K562 (cell line): Measurements from ENCODE around the gene FNDC1. TPM values are rescaled to one million over a fixed set of nuclear protein-coding genes. Genes with fewer than 3 reads are reported as not detected.

Experiments used
- ATAC-seq: fragments of 200-7000 bp; cut with Tn5 transposase; 3 replicates; pipeline ENCODE4 v1.9.1; 2020; ENCODE audit warnings: moderate library complexity
- BruUV-seq: library from RNA; stranded (reverse); fragments of 400-500 nt; replicated peaks from 2 replicates; lab custom pipeline; 2021; lab: Mats Ljungman, UMichigan
- CTCF ChIA-PET: fragments of 300-600 bp; formaldehyde crosslinking; extraction: SDS; loops from one replicate; lab custom pipeline; 2021; ENCODE audit warnings: low intra/inter-chr PET ratio; lab: Yijun Ruan, JAX
- POLR2A ChIA-PET: fragments of 300-600, 350-650 bp; sonication (Branson Sonifier 250); formaldehyde crosslinking; extraction: SDS; loops from one replicate; lab custom pipeline; 2021; ENCODE audit warnings: antibody characterized with exemption, inconsistent platforms; lab: Yijun Ruan, JAX
- DNase-seq, 4 experiments: peaks; one replicate each; pipeline versions ENCODE4 v3.0.0 to v3.0.0-alpha.2; 2011 to 2018; ENCODE audit warnings: low spot score in 3 of 4, mixed read lengths in 3 of 4; ENCODE audit errors: extremely low read depth in 1 of 4
- FAIRE-seq: peaks from 2 replicates; lab custom pipeline; 2011; peaks lifted over from hg19 to GRCh38; lab: Jason Lieb, UNC
- H2AFZ ChIP-seq: 2 replicates; pipeline ENCODE4 v1.6.0; 2011; ENCODE audit warnings: low read depth, low read length, control low read depth, inconsistent platforms
- H3K27ac ChIP-seq: fragments of 200-600 bp; 3 replicates; pipeline ENCODE4 v1.8.0; 2011; ENCODE audit warnings: low read depth, mild to moderate bottlenecking, control low read depth, inconsistent platforms, low read length, moderate library complexity, mixed read lengths; ENCODE audit errors: extremely low read depth
- H3K27me3 ChIP-seq, 2 experiments: fragments of 300-600 bp in 1 of 2; 2 replicates in 1 of 2; 3 replicates in 1 of 2; pipeline versions ENCODE4 v1.6.0 to v1.8.0; 2011; ENCODE audit warnings: inconsistent platforms in 2 of 2, low read length in 2 of 2, mild to moderate bottlenecking in 1 of 2, mixed read lengths in 1 of 2, moderate library complexity in 1 of 2; ENCODE audit not compliant: control insufficient read depth in 2 of 2, insufficient read depth in 2 of 2
- H3K36me3 ChIP-seq: fragments of 300-600 bp; 3 replicates; pipeline ENCODE4 v1.8.0; 2011; ENCODE audit warnings: mild to moderate bottlenecking, low read length, inconsistent platforms; ENCODE audit not compliant: control insufficient read depth, insufficient read depth
- H3K4me1 ChIP-seq, 2 experiments: fragments of 200-600 bp in 1 of 2; replicated peaks in 1 of 2; 2 replicates in 1 of 2; 3 replicates in 1 of 2; pipeline versions ENCODE4 v1.5.1 to v1.8.0; 2011; ENCODE audit warnings: inconsistent platforms in 2 of 2, low read length in 2 of 2, mild to moderate bottlenecking in 1 of 2, mixed read lengths in 1 of 2, moderate library complexity in 1 of 2; ENCODE audit not compliant: control insufficient read depth in 2 of 2, insufficient read depth in 2 of 2
- H3K4me2 ChIP-seq: 2 replicates; pipeline ENCODE4 v1.6.1; 2011; ENCODE audit warnings: low read length, control low read depth, inconsistent platforms, mixed read lengths; ENCODE audit not compliant: insufficient read depth
- H3K4me3 ChIP-seq: fragments of 200-600 bp; sonication (generic), shearing (Covaris generic); 2 replicates; pipeline ENCODE4 v1.5.1; 2016; ENCODE audit warnings: control low read depth, inconsistent platforms
- H3K79me2 ChIP-seq: fragments of 200-600 bp; 3 replicates; pipeline ENCODE4 v1.8.0; 2011; ENCODE audit warnings: low read length, inconsistent platforms; ENCODE audit not compliant: control insufficient read depth, insufficient read depth
- H3K9ac ChIP-seq, 2 experiments: 2 replicates each; pipeline versions ENCODE4 v1.6.0 to v1.6.1; 2011; ENCODE audit warnings: low read depth in 2 of 2, low read length in 2 of 2, control low read depth in 1 of 2, inconsistent platforms in 1 of 2, mild to moderate bottlenecking in 1 of 2, mixed read lengths in 1 of 2; ENCODE audit not compliant: insufficient read depth in 1 of 2
- H3K9me1 ChIP-seq: one replicate; pipeline ENCODE4 v1.6.0; 2011; ENCODE audit warnings: inconsistent platforms, mild to moderate bottlenecking, low read length, moderate library complexity; ENCODE audit not compliant: control insufficient read depth, insufficient read depth
- H3K9me3 ChIP-seq: replicated peaks from 2 replicates; pipeline ENCODE4 v1.5.1; 2011; ENCODE audit warnings: low read depth, low read length, inconsistent platforms; ENCODE audit not compliant: control insufficient read depth, insufficient read depth
- H4K20me1 ChIP-seq: replicated peaks from 2 replicates; pipeline ENCODE4 v1.6.1; 2011; ENCODE audit warnings: low read length, inconsistent platforms, mixed read lengths; ENCODE audit not compliant: control insufficient read depth, insufficient read depth
- ARNT ChIP-seq, 2 experiments: fragments of 450-650 bp; IDR thresholded peaks; 2 replicates each; pipeline ENCODE4 v1.6.1; 2016; ENCODE audit warnings: mild to moderate bottlenecking in 1 of 2
- C11orf30 ChIP-seq: fragments of 450-650 bp; IDR thresholded peaks from 2 replicates; pipeline ENCODE4 v1.6.1; 2016; ENCODE audit warnings: low read depth, mild to moderate bottlenecking
- E2F5 ChIP-seq: sonication (generic); formaldehyde crosslinking; IDR thresholded peaks from 2 replicates; pipeline ENCODE4 v1.8.0; 2022; ENCODE audit warnings: mild to moderate bottlenecking, missing genetic modification reagents
- HCFC1 ChIP-seq: IDR thresholded peaks from 2 replicates; pipeline ENCODE4 v1.6.1; 2012; ENCODE audit warnings: low read depth, low read length, improper control_type of control experiment
- HNRNPL ChIP-seq: fragments of 200-400 bp; formaldehyde crosslinking; IDR thresholded peaks from 2 replicates; pipeline ENCODE4 v1.6.1; 2017; ENCODE audit warnings: low read depth, mild to moderate bottlenecking, low read length
- NCOA4 ChIP-seq: fragments of 450-650 bp; IDR thresholded peaks from 2 replicates; pipeline ENCODE4 v1.6.1; 2018; ENCODE audit warnings: mild to moderate bottlenecking; ENCODE audit not compliant: partially characterized antibody
- POLR2AphosphoS5 ChIP-seq: IDR thresholded peaks from 2 replicates; pipeline ENCODE4 v1.6.1; 2011; ENCODE audit warnings: mild to moderate bottlenecking, low read depth, low read length, moderate library complexity; ENCODE audit not compliant: control insufficient read depth, insufficient read depth
- RNF219 ChIP-seq: fragments of 250-450 bp; sonication (Bioruptor Pico); IDR thresholded peaks from 2 replicates; pipeline ENCODE4 v1.5.0; 2022; ENCODE audit warnings: mild to moderate bottlenecking
- SAFB2 ChIP-seq: fragments of 200-400 bp; formaldehyde crosslinking; IDR thresholded peaks from 2 replicates; pipeline ENCODE4 v1.6.1; 2018; ENCODE audit warnings: borderline replicate concordance, low read length, low read depth, moderate library complexity; ENCODE audit not compliant: severe bottlenecking
- SMAD4 ChIP-seq: fragments of 250-450 bp; sonication (Bioruptor Pico); conservative IDR thresholded peaks from 2 replicates; pipeline ENCODE4 v1.8.0; 2021; ENCODE audit warnings: inconsistent platforms, mild to moderate bottlenecking, moderate library complexity
- TBL1XR1 ChIP-seq, 2 experiments: IDR thresholded peaks; 2 replicates each; pipeline ENCODE4 v1.6.1; 2012; ENCODE audit warnings: improper control_type of control experiment in 2 of 2, low read length in 2 of 2, mild to moderate bottlenecking in 1 of 2
- ZBTB7A ChIP-seq: IDR thresholded peaks from 2 replicates; pipeline ENCODE4 v1.6.1; 2011; ENCODE audit warnings: low read depth, mild to moderate bottlenecking, low read length, moderate library complexity, borderline replicate concordance; ENCODE audit not compliant: control insufficient read depth
- ZNF12 ChIP-seq: sonication (generic); formaldehyde crosslinking; IDR thresholded peaks from 2 replicates; pipeline ENCODE4 v1.4.0; 2020; ENCODE audit warnings: mild to moderate bottlenecking, missing genetic modification reagents
- ZNF174 ChIP-seq: fragments of 250-450 bp; sonication (Bioruptor Pico); IDR thresholded peaks from 2 replicates; pipeline ENCODE4 v1.4.0; 2020; ENCODE audit warnings: mild to moderate bottlenecking
- ZNF766 ChIP-seq: fragments of 200-800 bp; sonication (Bioruptor generic); conservative IDR thresholded peaks from 2 replicates; pipeline ENCODE4 v1.6.1; 2016; ENCODE audit warnings: missing genetic modification characterization, missing compliant biosample characterization
- ZSCAN29 ChIP-seq: fragments of 450-650 bp; IDR thresholded peaks from 2 replicates; pipeline ENCODE4 v1.6.1; 2017
- WGBS: fragments of 100-300 bp; shearing (Covaris generic); methylation state at CpG from one replicate; pipeline ENCODE4 v1.1.6; 2016; ENCODE audit warnings: low coverage, mixed read lengths; ENCODE audit not compliant: insufficient coverage; ENCODE audit errors: missing lambda C conversion rate; 5-methylcytosine and 5-hydroxymethylcytosine counted together
- in situ Hi-C: fragments of 300-500 bp; cut with MboI; formaldehyde crosslinking; loops from 4 replicates; pipeline ENCODE4 v1.15.0; 2018; ENCODE audit warnings: inconsistent platforms, mixed read lengths
- intact Hi-C: fragments of 100-400 bp; cut with micrococcal nuclease; formaldehyde crosslinking; loops from 2 replicates; pipeline ENCODE4 v1.14.2; 2022
- polyA plus RNA-seq, 8 experiments: library from polyadenylated mRNA; depleted of rRNA in 4 of 8; stranded (reverse) in 5 of 8; unstranded in 3 of 8; fragments of >200 nt; fragmentation: Nextera tagmentation in 2 of 8; fragmentation: Illumina TruSeq in 1 of 8; extraction: Ambion mirVana in 2 of 8; extraction: Trizol in 1 of 8; gene quantifications; 2 replicates each; pipeline versions ENCODE4 v1.2.1 to v1.2.3, GENCODE V29; 2011 to 2014; ENCODE audit warnings: inconsistent platforms in 1 of 8, missing spikeins in 1 of 8
- total RNA-seq, 7 experiments: library from RNA; depleted of rRNA in 6 of 7; stranded (reverse); fragments of >200 nt in 6 of 7; fragmentation: Illumina TruSeq in 2 of 7; extraction: Trizol in 2 of 7; gene quantifications; 2 replicates each; pipeline versions ENCODE4 v1.2.1 to v1.2.3, GENCODE V29; 2011 to 2021; ENCODE audit warnings: low replicate concordance in 1 of 7
- TF ChIP-seq, protein P1 (sequence below): fragments of 450-650 bp; IDR thresholded peaks from 2 replicates; pipeline ENCODE4 v1.6.1; 2017; ENCODE audit warnings: antibody characterized with exemption

FNDC1 gene
- total and polyA plus RNA-seq, 9 of the 15 experiments (the other 6 are each of a cell fraction or from before 2014, with no cell fraction given): not detected

DNA sequence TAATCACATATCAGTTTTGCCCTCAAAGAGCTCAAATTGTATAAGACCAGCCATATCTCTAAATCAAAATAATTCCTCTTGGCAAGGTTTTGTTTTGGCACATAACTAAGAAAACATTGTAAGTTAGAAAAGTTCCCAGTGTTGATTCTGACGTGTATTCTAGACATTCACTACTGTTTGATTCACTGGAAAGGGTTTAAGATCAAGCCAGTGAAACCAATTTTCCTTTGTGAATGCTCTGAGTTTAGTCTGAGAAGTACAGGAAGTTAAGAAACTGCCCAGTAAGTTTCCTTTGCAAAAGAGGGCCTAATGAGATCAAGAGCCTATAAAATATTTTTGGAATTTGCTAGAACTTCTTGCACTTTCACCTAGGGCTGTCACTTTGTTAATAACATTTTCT lies 143.0 kb downstream of the FNDC1 start:
- no peak for FAIRE-seq
- no TSS peak for BruUV-seq
- ChIA-PET CTCF (no interaction called here), POLR2A (interaction anchor here (0.7 kb wide), 1 partner anchor 72 kb away, joined by 5 read pairs; no protein-coding TSS in a partner anchor)
- Histone ChIP-seq H3K27ac (no peak overlapping the region), H3K9me3 (no peaks in the 10 kb centered on the region), H3K4me1 (no peaks in the 10 kb centered on the region; a peak in 1 of 5 replicates), H3K4me3 (no peak overlapping the region), H3K9me1 (no peaks in the 10 kb centered on the region), H4K20me1 (no peaks in the 10 kb centered on the region), H3K27me3 (peaks cover 8 to 22% of the 10 kb centered on the region in 2 experiments; a peak in 4 of 5 replicates), H2AFZ (no peak overlapping the region), H3K36me3 (no peaks in the 10 kb centered on the region), H3K4me2 (no peak overlapping the region), H3K79me2 (no peaks in the 10 kb centered on the region), H3K9ac (no peak overlapping the region)
- intact Hi-C loops (no loop called here), in situ Hi-C loops (no loop called here)
- ATAC-seq: no peak
- DNase-seq: no peak
- WGBS: 0% methylated on average over 1 of the region's 1 CpG
- TF ChIP-seq ZNF12 (no peak), E2F5 (no peak), ZNF174 (no peak), POLR2AphosphoS5 (no peak), C11orf30 (no peak), NCOA4 (no peak), ZBTB7A (no peak), ZSCAN29 (no peak), SMAD4 (no peak), ZNF766 (CRISPR knock-in tag) (no peak), SAFB2 (no peak), TBL1XR1 (IDR thresholded peaks at IDR 0.05; ENCODE audit: low read length in 2 of 2) (no peak), ARNT (IDR thresholded peaks at IDR 0.05) (no peak), HNRNPL (no peak), RNF219 (CRISPR knock-in tag) (no peak), HCFC1 (no peak)
- TF ChIP-seq, protein P1, sequence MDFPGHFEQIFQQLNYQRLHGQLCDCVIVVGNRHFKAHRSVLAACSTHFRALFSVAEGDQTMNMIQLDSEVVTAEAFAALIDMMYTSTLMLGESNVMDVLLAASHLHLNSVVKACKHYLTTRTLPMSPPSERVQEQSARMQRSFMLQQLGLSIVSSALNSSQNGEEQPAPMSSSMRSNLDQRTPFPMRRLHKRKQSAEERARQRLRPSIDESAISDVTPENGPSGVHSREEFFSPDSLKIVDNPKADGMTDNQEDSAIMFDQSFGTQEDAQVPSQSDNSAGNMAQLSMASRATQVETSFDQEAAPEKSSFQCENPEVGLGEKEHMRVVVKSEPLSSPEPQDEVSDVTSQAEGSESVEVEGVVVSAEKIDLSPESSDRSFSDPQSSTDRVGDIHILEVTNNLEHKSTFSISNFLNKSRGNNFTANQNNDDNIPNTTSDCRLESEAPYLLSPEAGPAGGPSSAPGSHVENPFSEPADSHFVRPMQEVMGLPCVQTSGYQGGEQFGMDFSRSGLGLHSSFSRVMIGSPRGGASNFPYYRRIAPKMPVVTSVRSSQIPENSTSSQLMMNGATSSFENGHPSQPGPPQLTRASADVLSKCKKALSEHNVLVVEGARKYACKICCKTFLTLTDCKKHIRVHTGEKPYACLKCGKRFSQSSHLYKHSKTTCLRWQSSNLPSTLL: no peak
